Hepatocyte (in vitro differentiated cells): ENCODE measurements around the gene SEMA3A.

Source experiments
- CTCF ChIP-seq: fragments of 200-600 bp; sonication (generic); IDR thresholded peaks from 2 replicates; pipeline ENCODE4 v1.5.1; 2016; ENCODE audit warnings: antibody characterized with exemption, mild to moderate bottlenecking; ENCODE audit not compliant: poor library complexity
- EZH2phosphoT487 ChIP-seq: fragments of 200-600 bp; sonication (generic); IDR thresholded peaks from one replicate; pipeline ENCODE4 v1.6.1; 2018; ENCODE audit warnings: antibody characterized with exemption, mild to moderate bottlenecking, low read depth, moderate library complexity; ENCODE audit not compliant: unreplicated experiment, severe bottlenecking

GRCh38 chr7:84231157-84231556, 36.6 kb upstream of the SEMA3A start:
- no peak for TF ChIP-seq CTCF
- no peak for TF ChIP-seq EZH2phosphoT487
